Measurements from ENCODE around the gene C6orf136.
A peak's percentile ranks its signal among the peaks of the same experiment; 100 is the strongest.
"Not testable (repeated sequence)": the region's sequence is repeated elsewhere in the genome, so short reads cannot be mapped to it uniquely, and the experiment has no call there.

C6orf136 gene

DNA sequence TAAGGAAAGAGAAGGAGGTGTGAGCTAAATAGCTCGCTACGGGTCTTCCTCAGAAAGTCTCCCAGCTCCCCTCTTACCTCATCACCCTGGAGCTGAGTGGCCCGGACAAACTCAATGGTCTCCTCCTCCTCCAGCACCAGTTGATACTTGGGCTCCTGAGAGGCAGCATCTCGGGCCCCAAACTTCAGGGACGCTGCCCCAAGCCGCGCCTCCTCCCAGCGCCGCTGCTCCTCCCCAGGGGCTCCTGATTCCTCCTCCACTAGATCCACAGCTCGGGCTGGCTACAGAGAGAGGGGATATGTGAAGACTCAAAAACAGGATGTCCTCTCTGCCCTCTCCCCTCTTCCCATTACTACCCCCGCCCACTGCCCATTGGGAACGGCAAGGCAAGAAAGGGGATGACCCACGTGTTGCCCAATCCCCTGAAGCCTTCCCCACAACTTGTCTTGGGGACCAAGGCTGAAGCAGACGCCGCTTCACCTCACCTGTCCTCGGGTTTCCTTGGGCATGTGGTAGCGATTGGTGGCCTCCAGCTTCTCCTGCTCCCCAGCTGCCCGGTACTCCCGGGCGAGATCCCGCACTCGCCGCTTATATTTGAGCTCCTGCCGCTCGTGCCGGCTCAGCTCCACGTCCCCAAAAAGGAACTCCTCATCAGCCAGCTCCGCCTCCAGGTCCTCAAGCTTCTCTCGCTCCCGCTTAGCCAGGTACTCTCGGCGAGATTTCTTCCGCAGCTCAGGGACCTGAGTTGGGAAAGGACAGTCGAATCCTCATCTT lies 18.2 kb downstream of the C6orf136 start:
- FAIRE-seq (no peak), DNase-seq (ENCODE audit: insufficient read length, low spot score) (no peak)
- no peak for TF ChIP-seq POLR2A (IDR thresholded peaks at IDR 0.05; ENCODE audit: low read depth, low read length)

GRCh38 chr6:30666300-30666699 lies 19.4 kb downstream of the C6orf136 start:
- not testable (repeated sequence) for FAIRE-seq; DNase-seq (ENCODE audit: insufficient read length, low spot score)

GRCh38 chr6:30670760-30671527 lies 24.0 kb downstream of the C6orf136 start:
- DNase-seq (ENCODE audit: insufficient read length, low spot score), result no peak
- FAIRE-seq, result no peak
- TF ChIP-seq POLR2A (IDR thresholded peaks at IDR 0.05; ENCODE audit: low read depth, low read length), result no peak

DNA sequence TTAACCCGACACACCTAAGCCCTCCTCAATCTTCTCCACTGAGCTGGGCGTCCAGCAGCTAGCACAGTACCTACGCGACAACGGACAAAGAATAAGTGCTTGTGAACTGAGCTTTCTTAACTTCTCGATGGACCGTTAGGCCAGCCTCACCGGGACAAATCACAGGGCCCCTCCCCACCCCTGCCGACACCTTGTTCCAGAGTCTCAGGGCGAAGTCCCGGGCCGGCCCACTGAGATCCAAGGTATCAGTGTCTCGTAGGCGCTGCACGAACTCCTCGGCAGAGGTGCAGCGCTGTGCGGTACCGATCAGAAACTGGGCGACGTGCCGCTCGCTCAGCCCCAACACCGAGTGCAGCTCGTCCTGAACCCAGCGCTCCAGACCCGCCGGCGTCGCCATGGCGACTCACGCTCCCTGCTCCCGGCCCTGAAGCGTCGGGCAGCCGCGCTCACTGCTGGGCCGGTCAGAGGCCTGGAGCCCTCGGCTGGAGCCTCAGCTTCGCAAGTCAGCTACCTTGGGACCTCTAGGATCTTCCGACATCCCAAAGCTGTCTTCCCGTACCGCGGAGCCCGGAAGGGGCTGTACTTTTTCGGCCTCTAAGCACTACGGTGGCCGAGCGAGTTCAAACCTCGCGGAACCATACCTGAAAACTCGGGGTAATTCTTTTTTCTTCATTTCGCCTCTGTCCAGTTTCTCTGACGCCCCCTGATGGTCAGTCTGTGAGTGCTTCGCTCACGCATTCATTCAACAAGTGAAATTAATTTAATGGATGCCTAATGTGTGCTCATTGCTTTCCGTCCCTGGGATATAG lies 25.7 kb downstream of the C6orf136 start, which contains the start of gene DHX16:
TSS of gene DHX16 (minus strand) at position 562 of the 809 bp plus-strand sequence. CDS start at position 397, 165 bp downstream.
- peak; percentile 89 for DNase-seq (ENCODE audit: insufficient read length, low spot score)
- TF ChIP-seq POLR2A (IDR thresholded peaks at IDR 0.05; ENCODE audit: low read depth, low read length), result peak; percentile 32; the same call in 1 of the 2 replicates
- peak; percentile 69 for FAIRE-seq

GRCh38 chr6:30676660-30677285 lies 29.8 kb downstream of the C6orf136 start:
- DNase-seq (ENCODE audit: insufficient read length, low spot score) (no peak), FAIRE-seq (no peak)
- TF ChIP-seq POLR2A (IDR thresholded peaks at IDR 0.05; ENCODE audit: low read depth, low read length), result no peak

- FAIRE-seq (no peak), DNase-seq (ENCODE audit: insufficient read length, low spot score) (no peak)
- no peak for TF ChIP-seq POLR2A (IDR thresholded peaks at IDR 0.05; ENCODE audit: low read depth, low read length)
Observed at GRCh38 chr6:30678964-30679726, 32.2 kb downstream of the C6orf136 start.

GRCh38 chr6:30679765-30680535 lies 33.0 kb downstream of the C6orf136 start:
- no peak for TF ChIP-seq POLR2A (IDR thresholded peaks at IDR 0.05; ENCODE audit: low read depth, low read length)
- FAIRE-seq, result no peak
- no peak for DNase-seq (ENCODE audit: insufficient read length, low spot score)

DNA sequence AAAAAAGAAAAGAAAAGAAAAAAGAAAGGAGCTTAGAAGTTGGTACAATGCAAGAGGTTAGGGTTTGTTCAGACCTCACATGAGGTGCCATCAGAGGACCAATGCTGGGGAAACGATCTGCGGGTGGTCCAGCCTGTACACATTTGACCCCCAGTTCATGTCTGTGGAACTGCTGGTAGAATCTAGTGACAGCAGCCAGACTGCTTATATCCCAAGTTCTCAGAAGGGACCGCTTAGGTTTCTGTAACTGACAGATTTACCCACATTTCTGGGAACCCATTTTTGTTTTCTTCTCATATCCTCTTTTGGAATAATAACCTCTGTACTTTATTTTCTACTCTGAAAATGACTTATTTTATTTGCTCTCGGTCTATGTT lies 34.8 kb downstream of the C6orf136 start:
- DNase-seq (ENCODE audit: insufficient read length, low spot score) (no peak), FAIRE-seq (no peak)
- TF ChIP-seq POLR2A (IDR thresholded peaks at IDR 0.05; ENCODE audit: low read depth, low read length), result no peak

GRCh38 chr6:30682143-30683117 lies 35.5 kb downstream of the C6orf136 start:
- peak; percentile 10 for TF ChIP-seq POLR2A (IDR thresholded peaks at IDR 0.05; ENCODE audit: low read depth, low read length)
- FAIRE-seq (no peak), DNase-seq (ENCODE audit: insufficient read length, low spot score) (peak; percentile 48)

GRCh38 chr6:30683183-30683979 lies 36.4 kb downstream of the C6orf136 start:
- FAIRE-seq, result no peak
- no peak for DNase-seq (ENCODE audit: insufficient read length, low spot score)
- TF ChIP-seq POLR2A (IDR thresholded peaks at IDR 0.05; ENCODE audit: low read depth, low read length), result no peak

Measured in H54 (cell line).